Progenitor cell of endocrine pancreas (in vitro differentiated cells): ENCODE data around the gene MED8. TPM values are rescaled to one million over a fixed set of nuclear protein-coding genes. Genes with fewer than 3 reads are reported as not detected.

ENCODE experiments used
- DNase-seq: peaks from one replicate; pipeline ENCODE4 v3.0.0; 2021; ENCODE audit warnings: low spot score; ENCODE audit not compliant: unreplicated experiment
- H3K27ac Mint-ChIP-seq: 2 replicates; pipeline ENCODE4 v1.8.0; 2021; ENCODE audit warnings: mild to moderate bottlenecking, moderate library complexity, mixed read lengths
- H3K27me3 Mint-ChIP-seq: 2 replicates; pipeline ENCODE4 v1.8.0; 2021; ENCODE audit warnings: mixed read lengths
- H3K36me3 Mint-ChIP-seq: 2 replicates; pipeline ENCODE4 v1.8.0; 2022; ENCODE audit warnings: mixed read lengths; ENCODE audit not compliant: insufficient read depth
- H3K4me1 Mint-ChIP-seq: 2 replicates; pipeline ENCODE4 v1.8.0; 2021; ENCODE audit warnings: low read depth, mixed read lengths
- H3K4me3 Mint-ChIP-seq: 2 replicates; pipeline ENCODE4 v1.8.0; 2021; ENCODE audit warnings: low read depth, mild to moderate bottlenecking, moderate library complexity, mixed read lengths
- H3K9me3 Mint-ChIP-seq: 2 replicates; pipeline ENCODE4 v1.8.0; 2021; ENCODE audit warnings: low read depth, mixed read lengths
- CTCF ChIP-seq: fragments of 200-600 bp; sonication (generic); IDR thresholded peaks from one replicate; pipeline ENCODE4 v1.5.0; 2021; ENCODE audit warnings: antibody characterized with exemption, mild to moderate bottlenecking; ENCODE audit not compliant: unreplicated experiment
- total RNA-seq: library from RNA; stranded (reverse); gene quantifications from 2 replicates; pipeline ENCODE4 v1.2.1, GENCODE V29; 2021

Gene MED8
- total RNA-seq, 1 donor from 2014 or later = 30.2 TPM

- peak overlapping the region; percentile 99 for H3K27ac Mint-ChIP-seq
- no peaks in the 10 kb centered on the region for H3K9me3 Mint-ChIP-seq
- H3K27me3 Mint-ChIP-seq = no peaks in the 10 kb centered on the region
- DNase-seq = no peak
- peaks cover 7% of the 10 kb centered on the region for H3K36me3 Mint-ChIP-seq
- TF ChIP-seq CTCF = no peak
- peaks cover 19% of the 10 kb centered on the region for H3K4me1 Mint-ChIP-seq
- peak overlapping the region; percentile 99 for H3K4me3 Mint-ChIP-seq
These were observed 987 bp downstream of the MED8 start for GRCh38 chr1:43388613-43389012.

- Mint-ChIP-seq H3K4me3 (peak overlapping the region; percentile 99), H3K27ac (peak overlapping the region; percentile 43), H3K9me3 (no peaks in the 10 kb centered on the region), H3K27me3 (no peaks in the 10 kb centered on the region), H3K36me3 (peaks cover 7% of the 10 kb centered on the region), H3K4me1 (peaks cover 19% of the 10 kb centered on the region)
- TF ChIP-seq CTCF = no peak
- DNase-seq = no peak
These were observed 1.5 kb downstream of the MED8 start for GRCh38 chr1:43387976-43388599.

- TF ChIP-seq CTCF = no peak
These were observed 2.9 kb downstream of the MED8 start for GRCh38 chr1:43386676-43387075.

GRCh38 chr1:43383449-43383848 lies 6.2 kb downstream of the MED8 start:
- Mint-ChIP-seq H3K27me3 (no peaks in the 10 kb centered on the region), H3K4me1 (peaks cover under 1% of the 10 kb centered on the region), H3K9me3 (no peaks in the 10 kb centered on the region), H3K36me3 (peaks cover 7% of the 10 kb centered on the region), H3K4me3 (no peak overlapping the region), H3K27ac (no peak overlapping the region)
- no peak for DNase-seq
- TF ChIP-seq CTCF = peak; percentile 15

More at GRCh38 chr1:43386676-43387075, 2.9 kb downstream of the MED8 start:
- peaks cover 7% of the 10 kb centered on the region for H3K36me3 Mint-ChIP-seq
- DNase-seq = no peak
- H3K27me3 Mint-ChIP-seq = no peaks in the 10 kb centered on the region
- H3K9me3 Mint-ChIP-seq = no peaks in the 10 kb centered on the region
- no peak overlapping the region for H3K4me3 Mint-ChIP-seq
- peaks cover 19% of the 10 kb centered on the region for H3K4me1 Mint-ChIP-seq
- peak overlapping the region; percentile 10 for H3K27ac Mint-ChIP-seq

GRCh38 chr1:43382027-43382779 lies 7.4 kb downstream of the MED8 start:
- peak overlapping the region; percentile 84 for H3K27ac Mint-ChIP-seq
- no peak for TF ChIP-seq CTCF
- no peak overlapping the region for H3K4me3 Mint-ChIP-seq
- H3K4me1 Mint-ChIP-seq = no peaks in the 10 kb centered on the region
- DNase-seq = no peak
- H3K27me3 Mint-ChIP-seq = no peaks in the 10 kb centered on the region
- no peaks in the 10 kb centered on the region for H3K9me3 Mint-ChIP-seq
- peaks cover 7% of the 10 kb centered on the region for H3K36me3 Mint-ChIP-seq
